ENCODE data around the gene SAPCD1. TPM values are rescaled to one million over a fixed set of nuclear protein-coding genes. Genes with fewer than 3 reads are reported as not detected.
A peak's percentile ranks its signal among the peaks of the same experiment; 100 is the strongest.

Gene SAPCD1
- total and polyA plus RNA-seq, 4 donors = 0.59 to 2.6 (median 0.68) TPM; not detected in 1

- TF ChIP-seq, protein P1, sequence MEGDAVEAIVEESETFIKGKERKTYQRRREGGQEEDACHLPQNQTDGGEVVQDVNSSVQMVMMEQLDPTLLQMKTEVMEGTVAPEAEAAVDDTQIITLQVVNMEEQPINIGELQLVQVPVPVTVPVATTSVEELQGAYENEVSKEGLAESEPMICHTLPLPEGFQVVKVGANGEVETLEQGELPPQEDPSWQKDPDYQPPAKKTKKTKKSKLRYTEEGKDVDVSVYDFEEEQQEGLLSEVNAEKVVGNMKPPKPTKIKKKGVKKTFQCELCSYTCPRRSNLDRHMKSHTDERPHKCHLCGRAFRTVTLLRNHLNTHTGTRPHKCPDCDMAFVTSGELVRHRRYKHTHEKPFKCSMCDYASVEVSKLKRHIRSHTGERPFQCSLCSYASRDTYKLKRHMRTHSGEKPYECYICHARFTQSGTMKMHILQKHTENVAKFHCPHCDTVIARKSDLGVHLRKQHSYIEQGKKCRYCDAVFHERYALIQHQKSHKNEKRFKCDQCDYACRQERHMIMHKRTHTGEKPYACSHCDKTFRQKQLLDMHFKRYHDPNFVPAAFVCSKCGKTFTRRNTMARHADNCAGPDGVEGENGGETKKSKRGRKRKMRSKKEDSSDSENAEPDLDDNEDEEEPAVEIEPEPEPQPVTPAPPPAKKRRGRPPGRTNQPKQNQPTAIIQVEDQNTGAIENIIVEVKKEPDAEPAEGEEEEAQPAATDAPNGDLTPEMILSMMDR (IDR thresholded peaks at IDR 0.05; ENCODE audit: low read depth, low read length, missing input control) = peak; percentile 23
These were observed 24.2 kb upstream of the SAPCD1 start (continued) for GRCh38 chr6:31737991-31738979.

DNA sequence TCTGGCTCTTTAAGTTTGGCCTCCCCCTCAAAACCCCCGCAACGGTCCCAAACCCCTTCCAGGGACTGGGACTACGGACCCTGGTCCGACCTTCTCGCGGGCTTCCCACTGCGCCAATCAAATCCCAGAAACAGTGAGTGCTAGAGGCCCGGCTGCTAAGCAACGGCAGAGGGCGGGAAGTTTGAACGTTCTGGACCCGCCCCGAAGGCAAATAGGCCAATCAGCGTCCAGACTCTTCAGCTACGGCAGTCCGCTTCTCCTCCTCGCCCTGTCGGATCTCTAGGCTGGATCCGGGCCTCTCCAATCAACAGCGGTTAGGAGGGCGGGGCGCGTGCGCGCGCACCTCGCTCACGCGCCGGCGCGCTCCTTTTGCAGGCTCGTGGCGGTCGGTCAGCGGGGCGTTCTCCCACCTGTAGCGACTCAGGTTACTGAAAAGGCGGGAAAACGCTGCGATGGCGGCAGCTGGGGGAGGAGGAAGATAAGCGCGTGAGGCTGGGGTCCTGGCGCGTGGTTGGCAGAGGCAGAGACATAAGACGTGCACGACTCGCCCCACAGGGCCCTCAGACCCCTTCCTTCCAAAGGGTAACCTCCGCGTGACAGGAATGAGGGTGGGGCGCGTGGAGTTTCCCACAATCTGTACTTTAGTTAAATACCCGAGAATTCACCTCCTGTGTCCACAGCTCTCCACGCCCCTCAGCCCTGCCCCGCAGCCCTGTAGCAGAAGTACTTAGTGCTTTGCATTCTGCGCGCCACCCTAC is 22.6 kb upstream of the SAPCD1 start, which contains the start of gene MSH5:
TSS of gene MSH5 (plus strand) at position 367 of the 758 bp plus-strand sequence. CDS start 462 bp downstream, outside the sequence.
- H3K9me3 ChIP-seq (ENCODE audit: control insufficient read depth in 4 of 4, low read length in 3 of 4) = no peaks in the 10 kb centered on the region
- peak within 1 kb of the TSS; percentile 72 to 85 for H3K27ac ChIP-seq (ENCODE audit: low read depth in 1 of 2, low read length in 2 of 2)
- DNase-seq (ENCODE audit: low spot score) = peak; percentile 99
- no peaks in the 10 kb centered on the region for H3K36me3 ChIP-seq (ENCODE audit: control insufficient read depth in 4 of 4, insufficient read depth in 3 of 4, low read depth in 1 of 4, low read length in 3 of 4)
- peak within 1 kb of the TSS; percentile 68 to 84 (median 69) for H3K4me3 ChIP-seq (ENCODE audit: low read depth in 1 of 3, low read length in 3 of 3)
- H3K9ac ChIP-seq (ENCODE audit: low read depth in 1 of 2, low read length in 2 of 2) = peak within 1 kb of the TSS; percentile 67 to 70
- under 1% methylated on average over 58 of the region's 58 CpGs for WGBS
- TF ChIP-seq RXRA (IDR thresholded peaks at IDR 0.05) (peak; percentile 35 to 39), RAD21 (IDR thresholded peaks at IDR 0.05) (peak in 1 of 2 donors; percentile 32), SP1 (IDR thresholded peaks at IDR 0.05) (peak; percentile 93), HNF4G (IDR thresholded peaks at IDR 0.05) (peak; percentile 92), TAF1 (conservative IDR thresholded peaks at IDR 0.05) (no peak), HNF4A (conservative IDR thresholded peaks at IDR 0.05) (peak; percentile 97 to 98), JUND (IDR thresholded peaks at IDR 0.05) (peak in 1 of 2 donors; percentile 32), EGR1 (IDR thresholded peaks at IDR 0.05; ENCODE audit: low read depth in 2 of 2) (peak in 1 of 2 donors; percentile 38), YY1 (IDR thresholded peaks at IDR 0.05) (no peak), REST (IDR thresholded peaks at IDR 0.05) (peak; percentile 46)
- TF ChIP-seq, protein P2, sequence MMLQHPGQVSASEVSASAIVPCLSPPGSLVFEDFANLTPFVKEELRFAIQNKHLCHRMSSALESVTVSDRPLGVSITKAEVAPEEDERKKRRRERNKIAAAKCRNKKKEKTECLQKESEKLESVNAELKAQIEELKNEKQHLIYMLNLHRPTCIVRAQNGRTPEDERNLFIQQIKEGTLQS (IDR thresholded peaks at IDR 0.05) = no peak
- TF ChIP-seq, protein P3, sequence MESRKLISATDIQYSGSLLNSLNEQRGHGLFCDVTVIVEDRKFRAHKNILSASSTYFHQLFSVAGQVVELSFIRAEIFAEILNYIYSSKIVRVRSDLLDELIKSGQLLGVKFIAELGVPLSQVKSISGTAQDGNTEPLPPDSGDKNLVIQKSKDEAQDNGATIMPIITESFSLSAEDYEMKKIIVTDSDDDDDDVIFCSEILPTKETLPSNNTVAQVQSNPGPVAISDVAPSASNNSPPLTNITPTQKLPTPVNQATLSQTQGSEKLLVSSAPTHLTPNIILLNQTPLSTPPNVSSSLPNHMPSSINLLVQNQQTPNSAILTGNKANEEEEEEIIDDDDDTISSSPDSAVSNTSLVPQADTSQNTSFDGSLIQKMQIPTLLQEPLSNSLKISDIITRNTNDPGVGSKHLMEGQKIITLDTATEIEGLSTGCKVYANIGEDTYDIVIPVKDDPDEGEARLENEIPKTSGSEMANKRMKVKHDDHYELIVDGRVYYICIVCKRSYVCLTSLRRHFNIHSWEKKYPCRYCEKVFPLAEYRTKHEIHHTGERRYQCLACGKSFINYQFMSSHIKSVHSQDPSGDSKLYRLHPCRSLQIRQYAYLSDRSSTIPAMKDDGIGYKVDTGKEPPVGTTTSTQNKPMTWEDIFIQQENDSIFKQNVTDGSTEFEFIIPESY (IDR thresholded peaks at IDR 0.05) = peak; percentile 89
- TF ChIP-seq, protein P4, sequence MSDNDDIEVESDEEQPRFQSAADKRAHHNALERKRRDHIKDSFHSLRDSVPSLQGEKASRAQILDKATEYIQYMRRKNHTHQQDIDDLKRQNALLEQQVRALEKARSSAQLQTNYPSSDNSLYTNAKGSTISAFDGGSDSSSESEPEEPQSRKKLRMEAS (IDR thresholded peaks at IDR 0.05) = peak; percentile 4
- H3K4me1 ChIP-seq (ENCODE audit: control insufficient read depth in 4 of 4, insufficient read depth in 4 of 4, low read length in 3 of 4) = peaks cover 21 to 51% (median 42%) of the 10 kb centered on the region in 4 donors
- no peaks in the 10 kb centered on the region for H3K27me3 ChIP-seq (ENCODE audit: control insufficient read depth in 4 of 4, insufficient read depth in 4 of 4, low read length in 3 of 4)
